Spleen (tissue), 7 donors: ENCODE results near the gene ENOX1.
"Not testable (repeated sequence)": the region's sequence is repeated elsewhere in the genome, so short reads cannot be mapped to it uniquely, and the experiment has no call there.

Experiments used
- CTCF ChIP-seq, 11 experiments: fragments of 200-600 bp in 7 of 11; fragments of 450-650 bp in 4 of 11; sonication (generic) in 4 of 11; IDR thresholded peaks in 8 of 11; conservative IDR thresholded peaks in 3 of 11; 1 replicate in 7 of 11; 2 replicates in 4 of 11; pipeline versions ENCODE4 v1.4.0 to v1.8.0; 2016 to 2021; ENCODE audit warnings: antibody characterized with exemption in 11 of 11, inconsistent platforms in 4 of 11, mild to moderate bottlenecking in 1 of 11
- POLR2A ChIP-seq, 3 donors: fragments of 450-650 bp; IDR thresholded peaks; one replicate each; pipeline ENCODE4 v1.5.1; 2017; ENCODE audit warnings: antibody characterized with exemption in 3 of 3, mild to moderate bottlenecking in 1 of 3
- donor health status: DM: no; HTN: no; CAD: no; lungs with moderate emphysema.
- donor health status: DM: no; HTN: no; CAD: no.
- donor health status: DM: no; HTN: no; CAD: no.

- TF ChIP-seq CTCF (IDR thresholded peaks at IDR 0.05 in 8 of 11, conservative IDR thresholded peaks at IDR 0.05 in 3 of 11); POLR2A (IDR thresholded peaks at IDR 0.05): not testable (repeated sequence)
These were observed 435.2 kb downstream of the ENOX1 start for GRCh38 chr13:43351612-43352011.
